Measurements from ENCODE around the gene ZCCHC3. TPM values are rescaled to one million over a fixed set of nuclear protein-coding genes. Genes with fewer than 3 reads are reported as not detected.
A peak's percentile ranks its signal among the peaks of the same experiment; 100 is the strongest.

ZCCHC3 gene
- total RNA-seq, 2 donors from 2014 or later = 39.5 to 46.1 TPM

DNA sequence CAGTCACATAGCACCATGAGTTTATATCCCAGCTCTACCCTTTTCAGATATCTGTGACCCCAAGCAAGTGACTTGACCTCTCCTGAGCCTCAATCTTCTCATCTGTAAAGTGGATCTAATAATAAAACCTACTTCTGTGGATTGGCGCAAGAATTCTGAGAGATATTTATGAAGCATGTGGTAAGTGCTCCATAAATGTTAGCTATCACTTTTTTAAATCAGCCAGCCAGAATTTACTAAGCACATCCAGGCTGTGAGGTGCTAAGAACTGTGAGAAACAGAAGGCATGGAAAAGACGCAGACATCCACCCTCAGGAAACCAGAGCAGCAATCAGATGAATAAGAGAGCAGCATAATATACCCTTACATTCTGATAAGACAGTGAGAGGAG is 7.7 kb upstream of the ZCCHC3 start:
- Histone ChIP-seq H3K27me3 (ENCODE audit: control insufficient read depth, insufficient read depth, low read length, poor library complexity, severe bottlenecking) (no peaks in the 10 kb centered on the region), H3K4me1 (ENCODE audit: control insufficient read depth, insufficient read depth, low read length) (no peaks in the 10 kb centered on the region), H3K27ac (ENCODE audit: low read depth, low read length) (peak overlapping the region; percentile 78), H3K36me3 (ENCODE audit: control insufficient read depth, insufficient read depth, low read length) (no peaks in the 10 kb centered on the region), H3K9me3 (ENCODE audit: control insufficient read depth, low read length) (no peaks in the 10 kb centered on the region), H3K9ac (ENCODE audit: extremely low read depth, low read length, poor library complexity, severe bottlenecking) (peak overlapping the region; percentile 75), H3K4me3 (ENCODE audit: low read length) (peak overlapping the region; percentile 95)
- H3K9me3 Mint-ChIP-seq = no peaks in the 10 kb centered on the region
- no peak for DNase-seq
- TF ChIP-seq, protein P1, sequence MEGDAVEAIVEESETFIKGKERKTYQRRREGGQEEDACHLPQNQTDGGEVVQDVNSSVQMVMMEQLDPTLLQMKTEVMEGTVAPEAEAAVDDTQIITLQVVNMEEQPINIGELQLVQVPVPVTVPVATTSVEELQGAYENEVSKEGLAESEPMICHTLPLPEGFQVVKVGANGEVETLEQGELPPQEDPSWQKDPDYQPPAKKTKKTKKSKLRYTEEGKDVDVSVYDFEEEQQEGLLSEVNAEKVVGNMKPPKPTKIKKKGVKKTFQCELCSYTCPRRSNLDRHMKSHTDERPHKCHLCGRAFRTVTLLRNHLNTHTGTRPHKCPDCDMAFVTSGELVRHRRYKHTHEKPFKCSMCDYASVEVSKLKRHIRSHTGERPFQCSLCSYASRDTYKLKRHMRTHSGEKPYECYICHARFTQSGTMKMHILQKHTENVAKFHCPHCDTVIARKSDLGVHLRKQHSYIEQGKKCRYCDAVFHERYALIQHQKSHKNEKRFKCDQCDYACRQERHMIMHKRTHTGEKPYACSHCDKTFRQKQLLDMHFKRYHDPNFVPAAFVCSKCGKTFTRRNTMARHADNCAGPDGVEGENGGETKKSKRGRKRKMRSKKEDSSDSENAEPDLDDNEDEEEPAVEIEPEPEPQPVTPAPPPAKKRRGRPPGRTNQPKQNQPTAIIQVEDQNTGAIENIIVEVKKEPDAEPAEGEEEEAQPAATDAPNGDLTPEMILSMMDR (conservative IDR thresholded peaks at IDR 0.05) = no peak
- 70% methylated on average over 2 of the region's 2 CpGs; no CpG with 5 or more reads in 1 of the 2 experiments for WGBS, 2 experiments (ENCODE audit: insufficient coverage in 1 of 2, insufficient read length in 1 of 2)
- peaks cover 14% of the 10 kb centered on the region for H3K36me3 Mint-ChIP-seq (ENCODE audit: low read depth)
- H3K4me1 Mint-ChIP-seq = peaks cover 5% of the 10 kb centered on the region
- H3K4me3 Mint-ChIP-seq = no peak overlapping the region
- H3K27me3 Mint-ChIP-seq (ENCODE audit: insufficient read depth) = peaks cover 21% of the 10 kb centered on the region
- H3K27ac Mint-ChIP-seq = no peak overlapping the region

DNA sequence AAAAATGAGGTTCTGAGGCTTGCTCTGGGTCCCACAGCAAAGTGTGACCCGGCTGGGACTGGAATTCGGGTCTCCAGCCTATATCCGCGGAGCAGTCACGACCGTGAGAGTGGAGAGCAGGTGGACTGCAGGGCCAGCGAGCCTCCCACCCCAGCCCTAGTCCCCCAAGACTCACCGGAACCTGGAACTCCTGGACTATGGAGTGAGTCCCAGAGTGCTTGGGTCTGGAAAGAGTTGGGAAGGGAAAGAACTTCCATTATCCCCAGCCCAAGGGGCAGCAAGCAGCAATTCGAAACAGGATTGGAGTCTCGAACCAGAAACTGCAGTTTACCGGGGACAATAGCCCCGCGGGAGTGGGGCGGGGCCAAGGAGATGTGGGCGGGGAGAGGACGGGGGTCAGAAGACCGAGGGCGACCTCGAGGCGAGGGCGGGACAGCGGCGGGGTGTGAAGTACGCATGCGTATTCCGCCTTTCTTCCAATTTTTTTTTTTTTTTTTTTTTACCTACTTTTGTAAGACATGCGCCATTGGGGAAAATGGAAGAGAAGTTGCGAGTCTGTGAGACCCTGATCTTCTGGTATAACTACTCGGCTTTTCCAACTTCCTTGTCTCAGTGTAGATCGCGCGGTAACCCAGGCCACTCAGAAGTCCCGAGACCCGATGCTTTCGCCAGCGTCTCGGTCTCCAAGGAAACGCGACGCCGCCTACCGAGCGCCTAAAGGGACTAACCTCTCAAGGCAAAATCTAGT is 7.1 kb upstream of the ZCCHC3 start, which contains the start of gene C20orf96:
Gene C20orf96, minus strand, starts transcription at position 667 of the 748 bp plus-strand sequence. Its CDS starts 140 bp downstream, at position 527.
- H3K27me3 ChIP-seq (ENCODE audit: control insufficient read depth, insufficient read depth, low read length, poor library complexity, severe bottlenecking) = no peaks in the 10 kb centered on the region
- H3K27ac ChIP-seq (ENCODE audit: low read depth, low read length) = peak within 1 kb of the TSS; percentile 78
- peak; percentile 96 for DNase-seq
- Mint-ChIP-seq H3K27ac (no peak within 1 kb of the TSS), H3K4me1 (peaks cover 5% of the 10 kb centered on the region), H3K9me3 (no peaks in the 10 kb centered on the region), H3K27me3 (ENCODE audit: insufficient read depth) (peaks cover 26% of the 10 kb centered on the region), H3K36me3 (ENCODE audit: low read depth) (peaks cover 14% of the 10 kb centered on the region), H3K4me3 (no peak within 1 kb of the TSS)
- 1 to 4% methylated on average over 4 to 35 of the region's 43 CpGs for WGBS, 2 experiments (ENCODE audit: insufficient coverage in 1 of 2, insufficient read length in 1 of 2)
- no peaks in the 10 kb centered on the region for H3K36me3 ChIP-seq (ENCODE audit: control insufficient read depth, insufficient read depth, low read length)
- TF ChIP-seq, protein P1 (conservative IDR thresholded peaks at IDR 0.05) = peak; percentile 66
- H3K9ac ChIP-seq (ENCODE audit: extremely low read depth, low read length, poor library complexity, severe bottlenecking) = peak within 1 kb of the TSS; percentile 75
- H3K4me1 ChIP-seq (ENCODE audit: control insufficient read depth, insufficient read depth, low read length) = no peaks in the 10 kb centered on the region
- H3K9me3 ChIP-seq (ENCODE audit: control insufficient read depth, low read length) = no peaks in the 10 kb centered on the region
- peak within 1 kb of the TSS; percentile 95 for H3K4me3 ChIP-seq (ENCODE audit: low read length)

DNA sequence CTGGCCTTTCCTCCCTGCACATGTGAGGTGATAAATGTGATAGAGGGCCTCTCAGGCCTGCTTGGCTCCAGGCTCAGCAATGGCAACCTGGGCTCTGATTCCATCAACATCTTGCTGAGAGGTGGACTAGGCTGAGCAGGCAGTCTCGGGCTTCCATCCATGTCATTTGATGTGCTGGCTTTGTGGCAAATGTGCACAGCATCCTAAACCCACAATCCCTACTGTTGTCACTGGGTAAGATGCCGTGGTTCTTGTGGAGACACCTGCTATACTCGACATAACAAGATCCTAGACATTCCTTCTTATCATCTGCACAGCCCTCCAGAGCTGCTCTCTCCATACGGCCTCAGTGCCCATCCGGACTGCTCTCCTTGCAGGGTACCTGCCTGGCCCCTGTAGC is 2.8 kb upstream of the ZCCHC3 start:
- no peaks in the 10 kb centered on the region for H3K9me3 ChIP-seq (ENCODE audit: control insufficient read depth, low read length)
- H3K4me3 ChIP-seq (ENCODE audit: low read length) = no peak overlapping the region
- H3K4me3 Mint-ChIP-seq = no peak overlapping the region
- H3K4me1 ChIP-seq (ENCODE audit: control insufficient read depth, insufficient read depth, low read length) = no peaks in the 10 kb centered on the region
- H3K9me3 Mint-ChIP-seq = peaks cover 3% of the 10 kb centered on the region
- no peak overlapping the region for H3K27ac ChIP-seq (ENCODE audit: low read depth, low read length)
- DNase-seq = no peak
- TF ChIP-seq, protein P1 (conservative IDR thresholded peaks at IDR 0.05) = no peak
- H3K27me3 ChIP-seq (ENCODE audit: control insufficient read depth, insufficient read depth, low read length, poor library complexity, severe bottlenecking) = no peaks in the 10 kb centered on the region
- H3K36me3 ChIP-seq (ENCODE audit: control insufficient read depth, insufficient read depth, low read length) = no peaks in the 10 kb centered on the region
- H3K36me3 Mint-ChIP-seq (ENCODE audit: low read depth) = peaks cover 9% of the 10 kb centered on the region
- peaks cover 20% of the 10 kb centered on the region for H3K4me1 Mint-ChIP-seq
- H3K27ac Mint-ChIP-seq = no peak overlapping the region
- WGBS, 2 experiments (ENCODE audit: insufficient coverage in 1 of 2, insufficient read length in 1 of 2) = 87 to 91% methylated on average over 3 to 5 of the region's 5 CpGs
- peaks cover 35% of the 10 kb centered on the region for H3K27me3 Mint-ChIP-seq (ENCODE audit: insufficient read depth)
- no peak overlapping the region for H3K9ac ChIP-seq (ENCODE audit: extremely low read depth, low read length, poor library complexity, severe bottlenecking)
